ENCODE data around the gene MRPL22.

GRCh38 chr5:154916874-154917273 lies 24.0 kb upstream of the MRPL22 start:
- TF ChIP-seq, protein P1, sequence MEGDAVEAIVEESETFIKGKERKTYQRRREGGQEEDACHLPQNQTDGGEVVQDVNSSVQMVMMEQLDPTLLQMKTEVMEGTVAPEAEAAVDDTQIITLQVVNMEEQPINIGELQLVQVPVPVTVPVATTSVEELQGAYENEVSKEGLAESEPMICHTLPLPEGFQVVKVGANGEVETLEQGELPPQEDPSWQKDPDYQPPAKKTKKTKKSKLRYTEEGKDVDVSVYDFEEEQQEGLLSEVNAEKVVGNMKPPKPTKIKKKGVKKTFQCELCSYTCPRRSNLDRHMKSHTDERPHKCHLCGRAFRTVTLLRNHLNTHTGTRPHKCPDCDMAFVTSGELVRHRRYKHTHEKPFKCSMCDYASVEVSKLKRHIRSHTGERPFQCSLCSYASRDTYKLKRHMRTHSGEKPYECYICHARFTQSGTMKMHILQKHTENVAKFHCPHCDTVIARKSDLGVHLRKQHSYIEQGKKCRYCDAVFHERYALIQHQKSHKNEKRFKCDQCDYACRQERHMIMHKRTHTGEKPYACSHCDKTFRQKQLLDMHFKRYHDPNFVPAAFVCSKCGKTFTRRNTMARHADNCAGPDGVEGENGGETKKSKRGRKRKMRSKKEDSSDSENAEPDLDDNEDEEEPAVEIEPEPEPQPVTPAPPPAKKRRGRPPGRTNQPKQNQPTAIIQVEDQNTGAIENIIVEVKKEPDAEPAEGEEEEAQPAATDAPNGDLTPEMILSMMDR (conservative IDR thresholded peaks at IDR 0.05 in 1 of 2, IDR thresholded peaks at IDR 0.05 in 1 of 2; ENCODE audit: low read depth in 1 of 2, low read length in 2 of 2): no peak
- no peak for TF ChIP-seq EZH2 (IDR thresholded peaks at IDR 0.05; ENCODE audit: low read length, missing control alignments)
